Measurements from ENCODE around the gene PPP3R1.

Gene PPP3R1

DNA sequence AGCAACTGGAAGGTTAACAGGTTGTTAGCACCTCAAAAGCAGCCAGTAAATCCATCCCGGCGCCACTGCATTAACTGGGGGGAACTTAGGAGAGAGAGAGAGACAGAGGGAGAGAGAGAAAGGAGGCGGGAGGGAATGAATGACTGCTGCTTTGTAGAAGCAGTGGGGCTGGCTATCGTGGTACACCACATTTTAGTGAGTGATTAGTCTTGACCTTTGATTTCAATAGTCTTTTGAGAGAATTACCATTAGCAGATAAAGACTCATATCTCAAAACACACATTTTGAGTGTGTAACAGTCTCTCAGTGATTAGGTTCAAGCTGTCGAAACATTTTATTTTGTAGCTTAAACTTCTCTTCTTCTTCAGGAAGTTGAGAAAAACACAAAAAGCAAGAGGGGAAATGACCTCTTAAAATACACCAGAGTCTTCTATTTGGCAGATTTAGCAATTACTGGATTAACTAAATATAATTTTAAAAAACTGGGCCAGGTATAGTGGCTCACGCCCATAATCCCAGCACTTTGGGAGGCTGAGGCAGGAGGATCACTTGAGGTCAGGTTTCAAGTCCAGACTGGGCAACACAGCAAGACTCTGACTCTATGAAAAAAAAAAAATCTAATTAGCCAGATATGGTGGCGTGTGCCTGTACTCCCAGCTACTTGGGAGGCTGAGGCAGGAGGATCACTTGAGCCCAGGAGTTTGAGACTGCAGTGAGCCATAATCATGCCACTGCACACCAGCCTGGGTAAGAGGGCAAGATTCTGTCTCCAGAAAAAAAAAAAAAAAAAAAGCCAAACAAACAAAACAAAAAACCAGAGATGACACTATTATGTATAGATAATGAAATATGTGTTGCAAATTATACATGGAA, 116.6 kb downstream of the PPP3R1 start:
- no peak for DNase-seq

DNA sequence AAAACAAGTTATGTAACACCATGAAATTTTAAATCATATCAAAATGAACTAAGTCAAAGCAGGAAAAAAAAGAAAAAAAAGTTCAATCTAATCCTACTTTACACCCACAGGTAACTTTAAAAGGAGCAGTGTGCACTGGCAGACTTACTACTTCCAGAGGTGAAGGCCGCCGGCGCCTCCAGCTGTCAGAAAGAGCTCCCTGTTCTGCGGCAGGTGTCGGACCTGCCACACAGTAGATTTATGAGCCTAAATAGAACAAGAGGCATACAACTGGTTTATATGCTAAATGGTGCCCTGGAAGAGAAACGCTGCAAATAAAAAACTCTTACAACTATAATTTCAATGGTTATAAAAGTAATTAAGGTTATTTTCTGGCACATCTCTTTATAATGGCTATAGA, 117.8 kb downstream of the PPP3R1 start:
- no peak for DNase-seq

DNA sequence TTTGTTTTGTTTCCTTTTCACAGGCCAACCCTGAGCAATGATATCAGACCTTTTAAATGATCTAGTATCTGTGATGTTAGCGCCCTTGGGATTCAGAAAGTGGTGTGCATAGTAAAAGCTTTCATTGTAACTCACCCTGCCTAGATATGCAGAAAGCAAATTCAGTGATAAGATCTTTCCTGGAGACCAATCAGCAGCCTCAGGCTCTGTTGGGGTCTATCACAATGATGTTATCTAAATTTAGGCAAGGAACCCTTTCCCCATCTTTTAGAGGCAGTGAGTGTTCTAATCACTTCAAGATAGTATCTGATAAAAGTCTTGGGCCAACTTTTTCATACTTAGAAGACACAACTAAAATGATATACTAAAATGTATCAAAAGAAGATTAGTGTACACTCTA, 118.2 kb downstream of the PPP3R1 start:
- no peak for DNase-seq
